HG03025 (cell line): ENCODE results near the gene PDIA6.
"Not testable (repeated sequence)": the region's sequence is repeated elsewhere in the genome, so short reads cannot be mapped to it uniquely, and the experiment has no call there.

ENCODE experiments used
- ATAC-seq: cut with Tn5 transposase; IDR thresholded peaks from one replicate; pipeline ENCODE4 v1.9.1; 2021; ENCODE audit warnings: mild to moderate bottlenecking, moderate library complexity; ENCODE audit not compliant: unreplicated experiment, low FRiP score

Gene PDIA6

GRCh38 chr2:10833021-10833420 lies 20.4 kb upstream of the PDIA6 start:
- ATAC-seq = no peak

- no peak for ATAC-seq
These were observed 19.8 kb upstream of the PDIA6 start for GRCh38 chr2:10832203-10832936.

- no peak for ATAC-seq
These were observed 18.9 kb upstream of the PDIA6 start for GRCh38 chr2:10831400-10831985.

- ATAC-seq = no peak
These were observed 18.2 kb upstream of the PDIA6 start for GRCh38 chr2:10830641-10831399.

GRCh38 chr2:10830203-10830602 lies 17.6 kb upstream of the PDIA6 start:
- ATAC-seq = no peak

GRCh38 chr2:10829299-10829698 lies 16.7 kb upstream of the PDIA6 start:
- no peak for ATAC-seq

GRCh38 chr2:10828346-10828745 lies 15.8 kb upstream of the PDIA6 start:
- no peak for ATAC-seq

- no peak for ATAC-seq
These were observed 14.0 kb upstream of the PDIA6 start for GRCh38 chr2:10826625-10827024.

GRCh38 chr2:10826026-10826425 lies 13.4 kb upstream of the PDIA6 start:
- no peak for ATAC-seq

GRCh38 chr2:10824191-10824590 lies 11.6 kb upstream of the PDIA6 start:
- ATAC-seq = no peak

GRCh38 chr2:10820978-10821695 lies 8.6 kb upstream of the PDIA6 start:
- no peak for ATAC-seq

- no peak for ATAC-seq
These were observed 8.0 kb upstream of the PDIA6 start for GRCh38 chr2:10820562-10820961.

- ATAC-seq = no peak
These were observed 7.2 kb upstream of the PDIA6 start for GRCh38 chr2:10819714-10820314.

GRCh38 chr2:10818984-10819383 lies 6.4 kb upstream of the PDIA6 start:
- ATAC-seq = no peak

GRCh38 chr2:10818305-10818704 lies 5.7 kb upstream of the PDIA6 start:
- not testable (repeated sequence) for ATAC-seq

- ATAC-seq = no peak
These were observed 4.8 kb upstream of the PDIA6 start for GRCh38 chr2:10817413-10817812.

GRCh38 chr2:10814571-10815331 lies 2.2 kb upstream of the PDIA6 start:
- ATAC-seq = no peak

- no peak for ATAC-seq
These were observed 1.6 kb upstream of the PDIA6 start for GRCh38 chr2:10814142-10814541.

GRCh38 chr2:10813163-10814138 lies 866 bp upstream of the PDIA6 start:
- not testable (repeated sequence) for ATAC-seq
